ENCODE measurements around the gene TCP1. TPM values are rescaled to one million over a fixed set of nuclear protein-coding genes. Genes with fewer than 3 reads are reported as not detected.

TCP1 gene
- total and polyA plus RNA-seq, 2 of the 13 experiments (the other 11 are each of a cell fraction or from before 2014, with no cell fraction given), result 116 to 553 TPM

- TF ChIP-seq GPBP1L1 (CRISPR knock-in tag; IDR thresholded peaks at IDR 0.05), result no peak
These were observed 44.2 kb upstream of the TCP1 start (continued) for GRCh38 chr6:159833556-159833955.

GRCh38 chr6:159832946-159833345, 43.5 kb upstream of the TCP1 start:
- no peak overlapping the region for H3K27ac ChIP-seq (ENCODE audit: extremely low read length, insufficient read depth, low read length)
- H3K9me3 ChIP-seq (ENCODE audit: low read length), result no peaks in the 10 kb centered on the region
- H3K4me2 ChIP-seq (ENCODE audit: low read depth, low read length), result no peak overlapping the region
- FAIRE-seq (no peak), ATAC-seq (0 out of 3 replicates have a peak, but pooled peaks have one; percentile 18), DNase-seq (ENCODE audit: low spot score) (no peak)
- ChIA-PET CTCF (ENCODE audit: low intra/inter-chr PET ratio, low total read pairs) (no interaction called here), POLR2A (no interaction called here)
- H3K79me2 ChIP-seq (ENCODE audit: insufficient read depth, low read length), result no peaks in the 10 kb centered on the region
- in situ Hi-C loops (cut with HindIII; ENCODE audit: extremely low pct_ligation_motif_present, low pct_unique_long_range_greater_than_20kb), result no loop called here
- H2AFZ ChIP-seq (ENCODE audit: low read length), result no peak overlapping the region
- peaks cover 6 to 57% of the 10 kb centered on the region in 2 experiments; a peak in 3 of 5 replicates for H3K27me3 ChIP-seq (ENCODE audit: control insufficient read depth in 1 of 2, insufficient read depth in 2 of 2, low read length in 2 of 2)
- intact Hi-C loops (cut with micrococcal nuclease; ENCODE audit: unreplicated experiment), result no loop called here
- H3K4me3 ChIP-seq (replicated peaks in 1 of 3; ENCODE audit: insufficient read depth in 1 of 3, low read depth in 2 of 3, low read length in 3 of 3), result no peak overlapping the region
- H3K4me1 ChIP-seq (ENCODE audit: insufficient read depth, low read length), result no peaks in the 10 kb centered on the region
- no peaks in the 10 kb centered on the region for H3K36me3 ChIP-seq (replicated peaks in 1 of 2; ENCODE audit: control insufficient read depth in 1 of 2, insufficient read depth in 2 of 2, low read length in 2 of 2)
- H4K20me1 ChIP-seq (ENCODE audit: insufficient read depth, low read length), result no peaks in the 10 kb centered on the region
- TF ChIP-seq TEAD3 (CRISPR knock-in tag; optimal IDR thresholded peaks at IDR 0.05; ENCODE audit: borderline replicate concordance) (peak; percentile 28), HNF4G (IDR thresholded peaks at IDR 0.05; ENCODE audit: borderline replicate concordance, low read depth, low read length) (no peak), HNF4G (CRISPR knock-in tag; IDR thresholded peaks at IDR 0.05; ENCODE audit: borderline replicate concordance, low read depth) (no peak), ZNF782 (CRISPR knock-in tag; IDR thresholded peaks at IDR 0.05; ENCODE audit: borderline replicate concordance) (no peak)
- H3K9ac ChIP-seq (ENCODE audit: insufficient read depth, low read depth, low read length), result no peak overlapping the region
- WGBS (ENCODE audit: low lambda C conversion rate), result 34% methylated on average over 4 of the region's 4 CpGs
- no TSS peak for BruUV-seq (replicated peaks)

GRCh38 chr6:159831373-159831679, 41.9 kb upstream of the TCP1 start:
- Histone ChIP-seq H3K79me2 (ENCODE audit: insufficient read depth, low read length) (no peaks in the 10 kb centered on the region), H2AFZ (ENCODE audit: low read length) (no peak overlapping the region), H3K36me3 (replicated peaks in 1 of 2; ENCODE audit: control insufficient read depth in 1 of 2, insufficient read depth in 2 of 2, low read length in 2 of 2) (no peaks in the 10 kb centered on the region), H3K4me3 (replicated peaks in 1 of 3; ENCODE audit: insufficient read depth in 1 of 3, low read depth in 2 of 3, low read length in 3 of 3) (no peak overlapping the region), H3K4me1 (ENCODE audit: insufficient read depth, low read length) (no peaks in the 10 kb centered on the region), H3K9ac (ENCODE audit: insufficient read depth, low read depth, low read length) (no peak overlapping the region), H4K20me1 (ENCODE audit: insufficient read depth, low read length) (no peaks in the 10 kb centered on the region), H3K27ac (ENCODE audit: extremely low read length, insufficient read depth, low read length) (no peak overlapping the region), H3K9me3 (ENCODE audit: low read length) (no peaks in the 10 kb centered on the region), H3K4me2 (ENCODE audit: low read depth, low read length) (no peak overlapping the region), H3K27me3 (ENCODE audit: control insufficient read depth in 1 of 2, insufficient read depth in 2 of 2, low read length in 2 of 2) (peaks cover 4 to 51% of the 10 kb centered on the region in 2 experiments; a peak in 3 of 5 replicates)
- no TSS peak for BruUV-seq (replicated peaks)
- FAIRE-seq, result no peak
- intact Hi-C loops (cut with micrococcal nuclease; ENCODE audit: unreplicated experiment), result no loop called here
- no peak for DNase-seq (ENCODE audit: low spot score)
- in situ Hi-C loops (cut with HindIII; ENCODE audit: extremely low pct_ligation_motif_present, low pct_unique_long_range_greater_than_20kb), result no loop called here
- WGBS (ENCODE audit: low lambda C conversion rate), result 36% methylated on average over 4 of the region's 4 CpGs
- ATAC-seq, result no peak
- POLR2A ChIA-PET, result no interaction called here
- CTCF ChIA-PET (ENCODE audit: low intra/inter-chr PET ratio, low total read pairs), result no interaction called here
- TF ChIP-seq ZFP36 (IDR thresholded peaks at IDR 0.05; ENCODE audit: borderline replicate concordance, low read depth, low read length, partially characterized antibody), result no peak
- TF ChIP-seq THAP9 (CRISPR knock-in tag; IDR thresholded peaks at IDR 0.05; ENCODE audit: borderline replicate concordance), result no peak
- TF ChIP-seq KDM3A (CRISPR knock-in tag; IDR thresholded peaks at IDR 0.05; ENCODE audit: low read depth), result no peak
- TF ChIP-seq MBNL3 (CRISPR knock-in tag; conservative IDR thresholded peaks at IDR 0.05), result no peak
- no peak for TF ChIP-seq CBX1 (IDR thresholded peaks at IDR 0.05; ENCODE audit: low read depth)
- TF ChIP-seq ZNF75D (CRISPR knock-in tag; IDR thresholded peaks at IDR 0.05; ENCODE audit: borderline replicate concordance), result no peak

All from HepG2 (cell line).